HG03066 (cell line): ENCODE measurements around the gene ABL1.

ENCODE experiments used
- ATAC-seq: cut with Tn5 transposase; IDR thresholded peaks from one replicate; pipeline ENCODE4 v1.9.1; 2021; ENCODE audit warnings: low read depth; ENCODE audit not compliant: unreplicated experiment

The ABL1 gene

GRCh38 chr9:130913599-130914416 is 78.8 kb downstream of the ABL1 start:
- ATAC-seq: no peak

GRCh38 chr9:130914417-130915095 is 79.5 kb downstream of the ABL1 start:
- ATAC-seq: no peak

GRCh38 chr9:130915096-130915447 is 80.0 kb downstream of the ABL1 start:
- ATAC-seq: no peak

GRCh38 chr9:130917168-130917960 is 82.3 kb downstream of the ABL1 start:
- ATAC-seq: no peak

- no peak for ATAC-seq
These were observed 83.2 kb downstream of the ABL1 start for GRCh38 chr9:130918101-130918825.

GRCh38 chr9:130918826-130919558 is 83.9 kb downstream of the ABL1 start:
- no peak for ATAC-seq

- no peak for ATAC-seq
These were observed 84.6 kb downstream of the ABL1 start for GRCh38 chr9:130919559-130920145.

- ATAC-seq: no peak
These were observed 85.2 kb downstream of the ABL1 start for GRCh38 chr9:130920233-130920632.

GRCh38 chr9:130920762-130921299 is 85.8 kb downstream of the ABL1 start:
- ATAC-seq: no peak

GRCh38 chr9:130921300-130921988 is 86.4 kb downstream of the ABL1 start:
- no peak for ATAC-seq

- no peak for ATAC-seq
These were observed 87.2 kb downstream of the ABL1 start for GRCh38 chr9:130921989-130922892.

- no peak for ATAC-seq
These were observed 88.0 kb downstream of the ABL1 start for GRCh38 chr9:130922893-130923610.

- ATAC-seq: no peak
These were observed 88.8 kb downstream of the ABL1 start for GRCh38 chr9:130923611-130924447.

GRCh38 chr9:130924448-130924788 is 89.4 kb downstream of the ABL1 start:
- no peak for ATAC-seq

- ATAC-seq: no peak
These were observed 90.1 kb downstream of the ABL1 start for GRCh38 chr9:130925050-130925678.

- no peak for ATAC-seq
These were observed 92.3 kb downstream of the ABL1 start for GRCh38 chr9:130927338-130927737.
